Stimulated activated CD8-positive, alpha-beta memory T cell treated with anti-CD3 and anti-CD28 coated beads, Interleukin-12 subunit alpha, Interleukin-12 subunit beta, amount 100 ng/mL, for 4 hours (primary cell): ENCODE results near the gene TBRG4.

Source experiments
- DNase-seq: peaks from one replicate; pipeline ENCODE4 v3.0.0-alpha.2; 2020; ENCODE audit warnings: low read depth

The TBRG4 gene

DNA sequence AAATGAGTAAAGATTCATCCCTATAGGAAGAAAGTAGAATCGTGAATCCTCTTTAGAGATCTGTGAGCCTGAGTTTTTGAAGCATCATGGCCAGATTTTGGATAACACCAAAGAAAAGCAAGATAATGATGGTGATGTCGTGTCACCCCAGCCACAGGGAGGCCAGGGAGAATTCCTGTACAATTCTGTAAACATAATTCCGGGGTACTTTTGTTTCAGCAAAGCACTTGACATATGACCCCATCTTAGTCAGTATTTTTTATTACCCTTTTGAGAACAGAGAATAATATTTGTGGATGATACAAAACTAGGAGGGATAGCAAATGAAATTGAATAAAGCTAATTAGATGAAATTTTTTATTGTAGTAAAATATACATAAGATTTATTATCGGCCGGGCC lies 56.5 kb downstream of the TBRG4 start:
- no peak for DNase-seq

DNA sequence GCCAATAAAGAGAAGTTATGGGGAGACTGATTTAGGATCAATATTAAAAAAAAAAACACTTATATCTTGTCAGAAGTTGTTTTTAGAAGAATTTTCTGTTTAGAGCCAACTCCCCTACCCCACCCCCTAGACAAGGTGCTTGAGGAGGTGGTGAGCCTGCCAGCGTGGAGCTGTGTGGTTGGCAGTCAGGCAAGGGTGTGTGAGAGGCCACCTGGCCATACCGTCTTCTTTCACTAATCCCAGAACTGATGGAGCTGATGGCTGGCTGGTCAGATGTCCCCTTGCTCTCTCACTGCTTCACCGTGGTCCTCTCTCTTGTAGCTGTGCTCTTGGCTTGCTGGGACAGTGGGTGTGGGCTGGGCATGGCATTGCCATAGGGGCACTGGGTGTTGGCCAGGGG lies 57.1 kb downstream of the TBRG4 start:
- no peak for DNase-seq

DNA sequence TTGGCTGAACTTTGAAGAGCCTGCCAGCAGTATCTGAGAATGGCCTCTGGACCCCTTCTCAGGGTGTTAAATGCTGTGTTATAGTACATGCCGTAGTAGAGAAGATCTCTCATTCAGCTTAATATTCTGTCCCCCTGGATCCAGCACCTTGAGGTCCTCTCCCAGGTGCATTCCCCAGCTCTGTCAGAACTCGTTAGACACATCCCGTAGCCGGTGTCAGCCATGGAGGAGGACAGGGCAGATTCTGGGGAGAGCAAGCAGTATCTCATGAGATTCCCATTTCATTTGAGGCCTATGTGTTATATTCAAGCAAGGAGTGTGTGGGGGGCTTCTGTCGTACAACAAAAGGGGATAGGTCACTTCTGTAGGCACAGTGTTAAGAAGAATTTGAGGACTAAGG lies 57.6 kb downstream of the TBRG4 start:
- no peak for DNase-seq

DNA sequence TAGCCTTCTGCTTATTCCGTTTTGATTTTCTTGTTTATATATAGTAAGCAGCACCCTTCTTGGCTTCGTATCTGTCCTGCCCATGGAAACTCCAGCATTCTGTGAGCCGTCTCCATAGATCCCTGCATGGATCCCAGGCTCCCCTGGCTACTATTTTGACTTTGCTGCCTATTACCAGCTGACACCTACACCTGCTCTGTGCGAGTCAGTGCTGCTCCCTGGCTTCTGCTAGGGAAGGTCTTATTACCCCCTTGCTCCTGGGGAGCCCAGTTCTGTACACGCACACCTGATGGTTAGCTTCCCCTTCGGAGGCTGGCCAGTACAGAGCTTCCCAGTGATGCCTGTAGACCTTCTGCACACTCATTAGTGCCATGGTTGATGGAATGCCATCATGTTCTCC lies 58.1 kb downstream of the TBRG4 start:
- no peak for DNase-seq

DNA sequence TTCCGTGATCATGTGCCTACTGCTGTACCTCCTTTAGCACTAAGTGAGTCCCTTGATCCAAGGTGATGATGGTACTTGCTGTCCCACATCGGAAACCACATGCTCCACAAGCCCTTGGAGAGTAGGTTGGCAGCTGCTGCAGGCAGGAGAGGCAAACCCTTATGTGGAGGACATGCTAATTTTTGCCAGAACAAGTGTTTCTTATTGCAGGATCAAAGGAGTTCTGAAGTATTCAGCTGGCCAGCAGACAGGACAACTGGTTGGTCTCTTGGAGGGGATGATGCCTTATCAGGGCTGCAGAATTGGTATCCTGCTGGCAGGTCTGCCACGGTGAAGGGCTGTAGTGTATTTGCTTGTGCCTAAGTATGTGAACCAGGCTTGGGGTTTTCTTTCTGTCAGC lies 59.5 kb downstream of the TBRG4 start:
- DNase-seq: no peak

DNA sequence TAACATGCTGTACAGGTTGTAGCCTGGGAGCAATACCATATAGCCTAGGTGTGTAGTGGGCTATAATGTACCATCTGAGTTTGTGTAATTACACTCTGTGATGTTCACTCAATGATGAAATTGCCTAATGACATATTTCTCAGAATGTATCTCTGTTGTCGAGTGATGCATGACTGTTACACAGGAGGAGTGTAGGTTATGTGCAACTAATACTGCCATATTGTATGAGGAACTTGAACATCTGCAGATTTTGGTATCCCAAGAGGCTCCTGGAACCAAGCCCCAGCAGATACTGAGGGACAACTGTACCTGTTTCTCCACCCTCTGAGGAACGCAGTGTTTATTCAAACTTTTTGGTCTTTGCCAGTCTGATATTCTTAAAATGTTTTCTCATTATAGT lies 61.3 kb downstream of the TBRG4 start:
- no peak for DNase-seq
